H1 (cell line): ENCODE measurements around the gene VDR. TPM values are rescaled to one million over a fixed set of nuclear protein-coding genes. Genes with fewer than 3 reads are reported as not detected.

Experiments
- CTCF ChIA-PET: fragments of 300-600 bp; sonication (Branson Sonifier 250); formaldehyde crosslinking; loops from one replicate; lab custom pipeline; 2021; ENCODE audit not compliant: partially characterized antibody; lab: Charles Lee
- POLR2A ChIA-PET: fragments of 300-600 bp; sonication (Branson Sonifier 250); formaldehyde crosslinking; loops from one replicate; lab custom pipeline; 2021; ENCODE audit warnings: inconsistent platforms; ENCODE audit not compliant: partially characterized antibody; lab: Charles Lee
- DNase-seq, 2 experiments: peaks; one replicate each; pipeline versions ENCODE4 v3.0.0 to v3.0.0-alpha.2; 2010 to 2022; ENCODE audit warnings: low spot score in 2 of 2, low read depth in 1 of 2, mixed read lengths in 1 of 2
- FAIRE-seq: peaks from 2 replicates; lab custom pipeline; 2011; peaks lifted over from hg19 to GRCh38; lab: Jason Lieb, UNC
- H2AFZ ChIP-seq: 2 replicates; pipeline ENCODE4 v1.8.1; 2012; ENCODE audit warnings: low read length, inconsistent platforms
- H2AK5ac ChIP-seq: 2 replicates; pipeline ENCODE4 v1.6.1; 2013; ENCODE audit warnings: low read depth, low read length
- H2BK120ac ChIP-seq: replicated peaks from 2 replicates; pipeline ENCODE3; 2013; ENCODE audit warnings: low read depth, low read length, inconsistent platforms
- H2BK12ac ChIP-seq: 2 replicates; pipeline ENCODE4 v1.6.1; 2013; ENCODE audit warnings: low read depth, low read length
- H2BK15ac ChIP-seq: 2 replicates; pipeline ENCODE4 v1.6.1; 2013; ENCODE audit warnings: low read length
- H2BK20ac ChIP-seq: 2 replicates; pipeline ENCODE4 v1.6.1; 2013; ENCODE audit warnings: low read length
- H2BK5ac ChIP-seq: 2 replicates; pipeline ENCODE4 v1.6.1; 2013; ENCODE audit warnings: low read depth, low read length
- H3K14ac ChIP-seq: 2 replicates; pipeline ENCODE4 v1.6.1; 2013; ENCODE audit warnings: inconsistent platforms; ENCODE audit not compliant: insufficient read length
- H3K18ac ChIP-seq: 2 replicates; pipeline ENCODE4 v1.6.1; 2013; ENCODE audit warnings: low read length; ENCODE audit errors: extremely low read depth
- H3K23ac ChIP-seq: 2 replicates; pipeline ENCODE4 v1.6.1; 2013; ENCODE audit warnings: inconsistent platforms; ENCODE audit not compliant: insufficient read length
- H3K23me2 ChIP-seq: 2 replicates; pipeline ENCODE4 v1.6.1; 2013; ENCODE audit warnings: low read depth, low read length
- H3K27ac ChIP-seq: 2 replicates; pipeline ENCODE4 v1.6.1; 2011; ENCODE audit warnings: low read depth, low read length, inconsistent platforms
- H3K27me3 ChIP-seq, 4 experiments: replicated peaks in 1 of 4; 1 replicate in 1 of 4; 2 replicates in 3 of 4; pipeline versions ENCODE4 v1.6.1 to v1.8.1; 2011 to 2013; ENCODE audit warnings: low read length in 3 of 4, mild to moderate bottlenecking in 3 of 4, inconsistent platforms in 2 of 4, mixed read lengths in 2 of 4, moderate library complexity in 1 of 4; ENCODE audit not compliant: control insufficient read depth in 3 of 4, insufficient read depth in 3 of 4; ENCODE audit errors: extremely low read depth in 1 of 4
- H3K36me3 ChIP-seq, 4 experiments: 2 replicates each; pipeline versions ENCODE4 v1.6.1 to v1.8.1; 2011 to 2013; ENCODE audit warnings: mild to moderate bottlenecking in 4 of 4, low read length in 3 of 4, moderate library complexity in 2 of 4, control low read depth in 1 of 4, inconsistent platforms in 1 of 4; ENCODE audit not compliant: insufficient read depth in 4 of 4, control insufficient read depth in 2 of 4
- H3K4ac ChIP-seq: replicated peaks from 2 replicates; pipeline ENCODE3; 2013; ENCODE audit warnings: low read length, low read depth, mixed read lengths, inconsistent platforms; ENCODE audit not compliant: insufficient read length
- H3K4me1 ChIP-seq, 4 experiments: replicated peaks in 1 of 4; 1 replicate in 1 of 4; 2 replicates in 3 of 4; pipeline versions ENCODE4 v1.6.1 to v1.8.1; 2011 to 2013; ENCODE audit warnings: low read length in 3 of 4, inconsistent platforms in 2 of 4, mixed read lengths in 1 of 4; ENCODE audit not compliant: insufficient read depth in 4 of 4, control insufficient read depth in 3 of 4
- H3K4me2 ChIP-seq, 2 experiments: 2 replicates each; pipeline versions ENCODE4 v1.6.1 to v1.8.1; 2011 to 2013; ENCODE audit warnings: low read depth in 2 of 2, low read length in 2 of 2, control low read depth in 1 of 2, inconsistent platforms in 1 of 2, mild to moderate bottlenecking in 1 of 2; ENCODE audit not compliant: insufficient read depth in 1 of 2
- H3K4me3 ChIP-seq, 4 experiments: fragments of 200-600, 300-600 bp in 1 of 4; sonication (generic), shearing (Covaris generic), sonication (Bioruptor Twin) in 1 of 4; 2 replicates each; pipeline versions ENCODE4 v1.5.1 to v1.8.1; 2011 to 2016; ENCODE audit warnings: low read length in 4 of 4, low read depth in 3 of 4, control low read depth in 2 of 4, inconsistent platforms in 2 of 4, mild to moderate bottlenecking in 2 of 4, mixed read lengths in 1 of 4, moderate library complexity in 1 of 4; ENCODE audit not compliant: insufficient read depth in 2 of 4; ENCODE audit errors: extremely low read depth in 1 of 4
- H3K56ac ChIP-seq: replicated peaks from 2 replicates; pipeline ENCODE3; 2013; ENCODE audit warnings: low read depth, mild to moderate bottlenecking, mixed read lengths, low read length, inconsistent platforms; ENCODE audit not compliant: insufficient read length
- H3K79me1 ChIP-seq: 2 replicates; pipeline ENCODE4 v1.6.1; 2013; ENCODE audit warnings: low read depth, low read length, control low read depth
- H3K79me2 ChIP-seq, 2 experiments: 2 replicates each; pipeline versions ENCODE4 v1.6.1 to v1.8.1; 2012 to 2013; ENCODE audit warnings: low read length in 2 of 2, mild to moderate bottlenecking in 2 of 2, inconsistent platforms in 1 of 2; ENCODE audit not compliant: insufficient read depth in 2 of 2, control insufficient read depth in 1 of 2
- H3K9ac ChIP-seq, 4 experiments: replicated peaks in 1 of 4; 1 replicate in 1 of 4; 2 replicates in 3 of 4; pipeline versions ENCODE4 v1.6.1 to v1.8.1; 2011 to 2013; ENCODE audit warnings: low read depth in 3 of 4, low read length in 3 of 4, control low read depth in 2 of 4, mild to moderate bottlenecking in 2 of 4, moderate library complexity in 2 of 4, inconsistent platforms in 1 of 4; ENCODE audit errors: extremely low read depth in 1 of 4
- H3K9me3 ChIP-seq, 2 experiments: 2 replicates each; pipeline versions ENCODE4 v1.6.1 to v1.8.1; 2012 to 2013; ENCODE audit warnings: mild to moderate bottlenecking in 2 of 2, moderate library complexity in 2 of 2, control low read depth in 1 of 2, inconsistent platforms in 1 of 2, low read depth in 1 of 2, low read length in 1 of 2, mixed read lengths in 1 of 2; ENCODE audit not compliant: insufficient read depth in 2 of 2
- H4K20me1 ChIP-seq, 2 experiments: replicated peaks in 1 of 2; 2 replicates each; pipeline versions ENCODE3 to v1.8.1; 2011 to 2013; ENCODE audit warnings: inconsistent platforms in 2 of 2, low read length in 2 of 2, mild to moderate bottlenecking in 1 of 2; ENCODE audit not compliant: insufficient read depth in 2 of 2, control insufficient read depth in 1 of 2
- H4K5ac ChIP-seq: 2 replicates; pipeline ENCODE4 v1.6.1; 2013; ENCODE audit warnings: low read length, low read depth, mixed read lengths, inconsistent platforms; ENCODE audit not compliant: insufficient read length
- H4K8ac ChIP-seq: 2 replicates; pipeline ENCODE4 v1.8.0; 2013; ENCODE audit warnings: mild to moderate bottlenecking, moderate library complexity, low read length, inconsistent platforms; ENCODE audit not compliant: insufficient read depth; ENCODE audit errors: extremely low read depth
- H4K91ac ChIP-seq: replicated peaks from 2 replicates; pipeline ENCODE3; 2013; ENCODE audit warnings: low read length, mixed read lengths, inconsistent platforms; ENCODE audit not compliant: insufficient read length
- RNF2 ChIP-seq: fragments of 200-900, 300-1000 bp; sonication (generic); IDR thresholded peaks from 2 replicates; pipeline ENCODE4 v1.7.1; 2016; ENCODE audit warnings: borderline replicate concordance, low read depth, mild to moderate bottlenecking, antibody characterized with exemption, low read length; ENCODE audit not compliant: poor library complexity, severe bottlenecking; ENCODE audit errors: missing control alignments
- WGBS, 2 experiments: shearing (Covaris generic) in 1 of 2; methylation state at CpG; one replicate each; pipeline versions ENCODE4 v1.1.6 to v1.1.7; 2013 to 2015; ENCODE audit warnings: low lambda C conversion rate in 2 of 2, mixed read lengths in 2 of 2, inconsistent platforms in 1 of 2, low coverage in 1 of 2, missing lambda C conversion rate in 1 of 2; ENCODE audit not compliant: insufficient replicate concordance in 2 of 2, insufficient coverage in 1 of 2, insufficient read length in 1 of 2; ENCODE audit errors: extremely low coverage in 1 of 2, missing lambda C conversion rate in 1 of 2; 5-methylcytosine and 5-hydroxymethylcytosine counted together
- polyA plus RNA-seq, 7 experiments: library from polyadenylated mRNA; depleted of rRNA in 3 of 7; stranded (reverse) in 5 of 7; unstranded in 2 of 7; fragments of >200 nt in 5 of 7; fragments of 200-250 nt in 2 of 7; gene quantifications; 1 replicate in 5 of 7; 2 replicates in 1 of 7; 4 replicates in 1 of 7; pipeline versions ENCODE4 v1.2.1 to v1.2.3, GENCODE V29; 2011 to 2013; ENCODE audit warnings: missing spikeins in 2 of 7, mixed read lengths in 2 of 7
- total RNA-seq: library from RNA; stranded (reverse); fragmentation: NEBNext Ultra II Directional; extraction: Animal tissue kit (Norgen Biotek cat#: 25700); gene quantifications from 2 replicates; pipeline ENCODE4 v1.2.1, GENCODE V29; 2021

Gene VDR
- total and polyA plus RNA-seq, 2 of the 8 experiments (the other 6 are each of a cell fraction or from before 2014, with no cell fraction given), result 0.44 to 0.65 TPM

DNA sequence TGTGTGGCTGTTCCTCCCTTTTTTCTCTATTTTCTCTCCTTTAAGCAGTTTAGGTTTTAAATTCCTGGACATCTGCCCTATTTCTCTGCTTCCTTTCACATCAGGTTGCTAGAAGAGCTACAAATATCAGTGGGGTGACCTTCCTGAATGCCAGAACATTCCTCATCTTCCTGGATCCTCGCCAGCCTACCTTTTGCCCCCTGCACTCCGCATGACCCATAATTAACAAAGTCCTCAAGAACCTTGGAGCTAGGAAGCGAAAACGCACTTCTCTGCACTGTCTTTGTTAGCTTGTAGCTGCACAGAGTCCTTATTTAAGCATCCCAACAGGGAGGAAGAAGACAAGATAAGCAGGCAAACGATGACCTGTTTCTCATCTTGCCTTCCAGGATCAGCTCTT, 30.5 kb downstream of the VDR start:
- H3K4ac ChIP-seq, result no peak overlapping the region
- H3K23me2 ChIP-seq, result no peaks in the 10 kb centered on the region
- H4K5ac ChIP-seq, result no peak overlapping the region
- no peak overlapping the region for H2BK20ac ChIP-seq
- H3K27me3 ChIP-seq, result no peaks in the 10 kb centered on the region
- no peak overlapping the region for H2BK5ac ChIP-seq
- H2BK120ac ChIP-seq, result no peak overlapping the region
- H3K4me1 ChIP-seq, result no peaks in the 10 kb centered on the region
- H3K14ac ChIP-seq, result no peak overlapping the region
- no peak overlapping the region for H4K91ac ChIP-seq
- no peak overlapping the region for H2AK5ac ChIP-seq
- ChIA-PET POLR2A (no interaction called here), CTCF (interaction anchor here (1.2 to 2.4 kb wide), 9 partner anchors 9 to 158 kb away, joined by 3 to 6 read pairs (median 5); partner anchors contain the start of gene VDR)
- no peak overlapping the region for H3K23ac ChIP-seq
- no peak overlapping the region for H3K4me2 ChIP-seq
- no peaks in the 10 kb centered on the region for H3K36me3 ChIP-seq
- no peak overlapping the region for H2AFZ ChIP-seq
- H3K79me1 ChIP-seq, result no peaks in the 10 kb centered on the region
- no peak overlapping the region for H3K56ac ChIP-seq
- no peak overlapping the region for H2BK15ac ChIP-seq
- H3K9ac ChIP-seq, result no peak overlapping the region
- 88% methylated on average over 5 of the region's 5 CpGs; no CpG with 5 or more reads in 1 of the 2 experiments for WGBS, 2 experiments
- H3K18ac ChIP-seq, result no peak overlapping the region
- H3K4me3 ChIP-seq, result no peak overlapping the region
- H4K8ac ChIP-seq, result no peak overlapping the region
- FAIRE-seq, result no peak
- TF ChIP-seq RNF2, result no peak
- H3K27ac ChIP-seq, result no peak overlapping the region
- no peak overlapping the region for H2BK12ac ChIP-seq
- no peak for DNase-seq
- H3K9me3 ChIP-seq, result no peaks in the 10 kb centered on the region
- no peaks in the 10 kb centered on the region for H3K79me2 ChIP-seq
- H4K20me1 ChIP-seq, result no peaks in the 10 kb centered on the region
